PC-3 (cell line): Measurements from ENCODE around the gene LOX. TPM values are rescaled to one million over a fixed set of nuclear protein-coding genes. Genes with fewer than 3 reads are reported as not detected.

Experiments
- ATAC-seq: fragments of 200-7000 bp; cut with Tn5 transposase; 2 replicates; pipeline ENCODE4 v1.9.1; 2020; ENCODE audit warnings: mild to moderate bottlenecking, moderate library complexity
- BruUV-seq: library from RNA; stranded (reverse); fragments of 400-500 nt; replicated peaks from 2 replicates; lab custom pipeline; 2021; lab: Mats Ljungman, UMichigan
- CTCF ChIA-PET: fragments of 300-600 bp; sonication (Branson Sonifier 250); formaldehyde crosslinking; loops from one replicate; lab custom pipeline; 2022; ENCODE audit warnings: antibody characterized with exemption; lab: Charles Lee
- POLR2A ChIA-PET: fragments of 300-600 bp; sonication (Branson Sonifier 250); formaldehyde crosslinking; loops from one replicate; lab custom pipeline; 2022; ENCODE audit warnings: antibody characterized with exemption; ENCODE audit not compliant: unreplicated experiment; lab: Charles Lee
- DNase-seq: peaks from one replicate; pipeline ENCODE4 v3.0.0-alpha.2; 2015
- H2AFZ ChIP-seq: fragments of 300-600 bp; sonication (generic); 2 replicates; pipeline ENCODE4 v1.6.0; 2016; ENCODE audit warnings: antibody characterized with exemption, low read length
- H3F3A ChIP-seq: fragments of 300-600 bp; sonication (generic); one replicate; pipeline ENCODE4 v1.6.0; 2017; ENCODE audit warnings: antibody characterized with exemption, low read length, control low read depth, mild to moderate bottlenecking; ENCODE audit not compliant: unreplicated experiment
- H3K27ac ChIP-seq: fragments of 300-600 bp; sonication (generic); 2 replicates; pipeline ENCODE4 v1.5.1; 2016; ENCODE audit warnings: mild to moderate bottlenecking, low read length
- H3K27me3 ChIP-seq: fragments of 300-600 bp; sonication (generic); 2 replicates; pipeline ENCODE4 v1.6.1; 2016; ENCODE audit warnings: low read length, mixed read lengths
- H3K36me3 ChIP-seq: fragments of 300-600 bp; sonication (generic); 2 replicates; pipeline ENCODE4 v1.6.1; 2016; ENCODE audit warnings: low read depth, mixed run types, low read length, mixed read lengths
- H3K4me1 ChIP-seq: fragments of 300-600 bp; sonication (generic); 2 replicates; pipeline ENCODE4 v1.5.1; 2016; ENCODE audit warnings: low read length; ENCODE audit not compliant: insufficient read depth
- H3K4me2 ChIP-seq: fragments of 300-600 bp; sonication (generic); 2 replicates; pipeline ENCODE4 v1.6.0; 2016; ENCODE audit warnings: low read length
- H3K4me3 ChIP-seq: fragments of 300-600 bp; sonication (generic); 2 replicates; pipeline ENCODE4 v1.5.1; 2016; ENCODE audit warnings: mild to moderate bottlenecking, low read length, mixed read lengths
- H3K79me2 ChIP-seq: fragments of 300-600 bp; sonication (generic); 2 replicates; pipeline ENCODE4 v1.6.1; 2017; ENCODE audit warnings: low read length, mixed read lengths
- H3K9ac ChIP-seq: fragments of 300-600 bp; sonication (generic); 2 replicates; pipeline ENCODE4 v1.6.0; 2016; ENCODE audit warnings: mild to moderate bottlenecking, low read length
- H3K9me2 ChIP-seq: fragments of 300-600 bp; sonication (generic); replicated peaks from 2 replicates; pipeline ENCODE4 v1.6.1; 2016; ENCODE audit warnings: mixed run types, low read length, mixed read lengths
- H3K9me3 ChIP-seq: fragments of 300-600 bp; sonication (generic); 2 replicates; pipeline ENCODE4 v1.6.1; 2016; ENCODE audit warnings: low read length, mixed read lengths
- H4K20me1 ChIP-seq: fragments of 300-600 bp; sonication (generic); 2 replicates; pipeline ENCODE4 v1.6.1; 2016; ENCODE audit warnings: low read length, mixed read lengths
- CTCF ChIP-seq: fragments of 300-600 bp; sonication (generic); conservative IDR thresholded peaks from 2 replicates; pipeline ENCODE4 v1.5.1; 2017; ENCODE audit warnings: antibody characterized with exemption, low read depth, mild to moderate bottlenecking, low read length
- EZH2 ChIP-seq: fragments of 300-600 bp; sonication (generic); IDR thresholded peaks from one replicate; pipeline ENCODE4 v1.6.1; 2017; ENCODE audit warnings: antibody characterized with exemption, mild to moderate bottlenecking, low read length; ENCODE audit not compliant: unreplicated experiment
- EZH2phosphoT487 ChIP-seq: fragments of 300-600 bp; sonication (generic); IDR thresholded peaks from 2 replicates; pipeline ENCODE4 v1.6.1; 2018; ENCODE audit warnings: mild to moderate bottlenecking, antibody characterized with exemption, low read length, borderline replicate concordance
- intact Hi-C: fragments of 100-400 bp; cut with micrococcal nuclease; formaldehyde crosslinking; loops from 2 replicates; pipeline ENCODE4 v1.9.0; 2023
- total RNA-seq: library from RNA; depleted of rRNA; stranded (reverse); fragments of >200 nt; gene quantifications from 2 replicates; pipeline ENCODE4 v1.2.3, GENCODE V29; 2014

Gene LOX
- total RNA-seq, 1 experiment from 2014 or later: 0.18 TPM

- Histone ChIP-seq H3K9ac (no peak overlapping the region), H3K9me2 (no peaks in the 10 kb centered on the region), H2AFZ (no peak overlapping the region), H3K4me2 (no peak overlapping the region), H4K20me1 (no peaks in the 10 kb centered on the region), H3F3A (no peaks in the 10 kb centered on the region), H3K4me1 (no peaks in the 10 kb centered on the region), H3K9me3 (no peaks in the 10 kb centered on the region), H3K27me3 (no peaks in the 10 kb centered on the region), H3K4me3 (no peak overlapping the region), H3K36me3 (no peaks in the 10 kb centered on the region), H3K79me2 (no peaks in the 10 kb centered on the region), H3K27ac (no peak overlapping the region)
- no TSS peak for BruUV-seq
- ATAC-seq (no peak), DNase-seq (no peak)
- intact Hi-C loops: no loop called here
- ChIA-PET CTCF (no interaction called here), POLR2A (no interaction called here)
- TF ChIP-seq EZH2 (no peak), CTCF (no peak), EZH2phosphoT487 (no peak)
Measured at GRCh38 chr5:122089096-122090013, 11.3 kb upstream of the LOX start.

- no peaks in the 10 kb centered on the region for H3K36me3 ChIP-seq
- no peaks in the 10 kb centered on the region for H3F3A ChIP-seq
- H3K4me3 ChIP-seq: no peak overlapping the region
- DNase-seq (no peak), ATAC-seq (no peak)
- no peak overlapping the region for H3K9ac ChIP-seq
- no peak overlapping the region for H3K27ac ChIP-seq
- CTCF ChIA-PET: no interaction called here
- intact Hi-C loops: no loop called here
- POLR2A ChIA-PET: no interaction called here
- no peak for TF ChIP-seq CTCF
- TF ChIP-seq EZH2: no peak
- TF ChIP-seq EZH2phosphoT487: no peak
- H3K79me2 ChIP-seq: no peaks in the 10 kb centered on the region
- no peaks in the 10 kb centered on the region for H3K9me2 ChIP-seq
- no peak overlapping the region for H3K4me2 ChIP-seq
- H2AFZ ChIP-seq: no peak overlapping the region
- no peaks in the 10 kb centered on the region for H3K9me3 ChIP-seq
- H3K27me3 ChIP-seq: no peaks in the 10 kb centered on the region
- no peaks in the 10 kb centered on the region for H4K20me1 ChIP-seq
- no peaks in the 10 kb centered on the region for H3K4me1 ChIP-seq
- BruUV-seq: no TSS peak
Measured at GRCh38 chr5:122085041-122085440, 7.0 kb upstream of the LOX start.

- Histone ChIP-seq H3K9me3 (no peaks in the 10 kb centered on the region), H4K20me1 (no peaks in the 10 kb centered on the region), H3K4me3 (no peak overlapping the region), H3K4me2 (no peak overlapping the region), H3K9me2 (no peaks in the 10 kb centered on the region), H3F3A (no peaks in the 10 kb centered on the region), H3K36me3 (no peaks in the 10 kb centered on the region), H3K9ac (no peak overlapping the region), H3K27me3 (no peaks in the 10 kb centered on the region), H3K79me2 (no peaks in the 10 kb centered on the region), H3K4me1 (peaks cover 5% of the 10 kb centered on the region; the same call in 1 of the 2 replicates), H3K27ac (no peak overlapping the region), H2AFZ (no peak overlapping the region)
- BruUV-seq: no TSS peak
- CTCF ChIA-PET: no interaction called here
- intact Hi-C loops: no loop called here
- POLR2A ChIA-PET: no interaction called here
- ATAC-seq (no peak), DNase-seq (no peak)
- no peak for TF ChIP-seq CTCF
- TF ChIP-seq EZH2phosphoT487: no peak
- TF ChIP-seq EZH2: no peak
Measured at GRCh38 chr5:122083535-122083934, 5.5 kb upstream of the LOX start.
